Endothelial cell of umbilical vein (primary cell): ENCODE measurements around the gene MVB12B. TPM values are rescaled to one million over a fixed set of nuclear protein-coding genes. Genes with fewer than 3 reads are reported as not detected.

Source experiments
- BruUV-seq: library from RNA; stranded (reverse); fragments of 400-500 nt; replicated peaks from 2 replicates; lab custom pipeline; 2021; lab: Mats Ljungman, UMichigan
- CTCF ChIA-PET: fragments of 300-600, 350-600 bp; sonication (Branson Sonifier 250); formaldehyde crosslinking; loops from one replicate; lab custom pipeline; 2021; ENCODE audit warnings: antibody characterized with exemption, inconsistent platforms; lab: Charles Lee
- POLR2A ChIA-PET: fragments of 300-600, 350-600 bp; sonication (Branson Sonifier 250); formaldehyde crosslinking; loops from one replicate; lab custom pipeline; 2021; ENCODE audit warnings: antibody characterized with exemption, inconsistent platforms; lab: Charles Lee
- DNase-seq: peaks from one replicate; pipeline ENCODE4 v3.0.0-alpha.2; 2011; ENCODE audit warnings: low read depth, low spot score
- FAIRE-seq: peaks from 2 replicates; lab custom pipeline; 2011; peaks lifted over from hg19 to GRCh38; lab: Jason Lieb, UNC
- H2AFZ ChIP-seq: 2 replicates; pipeline ENCODE4 v1.6.0; 2012; ENCODE audit warnings: low read depth, low read length, control low read depth, inconsistent platforms
- H3K27ac ChIP-seq: 2 replicates; pipeline ENCODE4 v1.5.1; 2011; ENCODE audit warnings: low read depth, mild to moderate bottlenecking, control low read depth, low read length, moderate library complexity; ENCODE audit not compliant: insufficient read depth
- H3K27me3 ChIP-seq, 2 experiments: 2 replicates each; pipeline versions ENCODE4 v1.6.0 to v1.6.1; 2011; ENCODE audit warnings: low read length in 2 of 2, mixed read lengths in 1 of 2; ENCODE audit not compliant: control insufficient read depth in 2 of 2, insufficient read depth in 2 of 2
- H3K36me3 ChIP-seq, 2 experiments: 2 replicates in 1 of 2; 3 replicates in 1 of 2; pipeline ENCODE4 v1.5.1; 2011; ENCODE audit warnings: low read length in 2 of 2, mild to moderate bottlenecking in 1 of 2, moderate library complexity in 1 of 2; ENCODE audit not compliant: control insufficient read depth in 2 of 2, insufficient read depth in 2 of 2; ENCODE audit errors: extremely low read depth in 1 of 2
- H3K4me1 ChIP-seq: 3 replicates; pipeline ENCODE4 v1.5.1; 2011; ENCODE audit warnings: mild to moderate bottlenecking, low read length; ENCODE audit not compliant: control insufficient read depth, insufficient read depth; ENCODE audit errors: extremely low read depth
- H3K4me2 ChIP-seq: 2 replicates; pipeline ENCODE4 v1.6.1; 2011; ENCODE audit warnings: low read length, control low read depth, mixed read lengths; ENCODE audit not compliant: insufficient read depth
- H3K4me3 ChIP-seq, 3 experiments: fragments of 200-600 bp in 1 of 3; sonication (generic), shearing (Covaris generic) in 1 of 3; replicated peaks in 1 of 3; 2 replicates each; pipeline ENCODE4 v1.5.1; 2011 to 2016; ENCODE audit warnings: control low read depth in 3 of 3, low read length in 3 of 3, mild to moderate bottlenecking in 2 of 3, inconsistent platforms in 1 of 3, low read depth in 1 of 3, moderate library complexity in 1 of 3; ENCODE audit not compliant: insufficient read depth in 1 of 3
- H3K79me2 ChIP-seq: 2 replicates; pipeline ENCODE4 v1.6.0; 2012; ENCODE audit warnings: low read length, inconsistent platforms; ENCODE audit not compliant: control insufficient read depth, insufficient read depth
- H3K9ac ChIP-seq: replicated peaks from 2 replicates; pipeline ENCODE3; 2011; ENCODE audit warnings: low read length, control low read depth; ENCODE audit not compliant: insufficient read depth; ENCODE audit errors: extremely low read depth
- H3K9me1 ChIP-seq: replicated peaks from 3 replicates; pipeline ENCODE4 v1.6.0; 2011; ENCODE audit warnings: mild to moderate bottlenecking, low read length; ENCODE audit not compliant: control insufficient read depth, insufficient read depth; ENCODE audit errors: extremely low read depth
- H3K9me3 ChIP-seq: replicated peaks from 2 replicates; pipeline ENCODE4 v1.5.1; 2012; ENCODE audit warnings: low read length, inconsistent platforms; ENCODE audit not compliant: control insufficient read depth, insufficient read depth
- H4K20me1 ChIP-seq: replicated peaks from 2 replicates; pipeline ENCODE3; 2011; ENCODE audit warnings: mild to moderate bottlenecking, low read length; ENCODE audit not compliant: control insufficient read depth, insufficient read depth; ENCODE audit errors: extremely low read depth
- EZH2 ChIP-seq: IDR thresholded peaks from 2 replicates; pipeline ENCODE4 v1.6.1; 2012; ENCODE audit warnings: borderline replicate concordance, low read depth, mild to moderate bottlenecking, moderate library complexity, low read length, inconsistent platforms; ENCODE audit not compliant: severe bottlenecking
- FOS ChIP-seq: IDR thresholded peaks from 2 replicates; pipeline ENCODE4 v1.6.1; 2011; ENCODE audit warnings: mild to moderate bottlenecking, low read length, moderate library complexity, borderline replicate concordance; ENCODE audit not compliant: insufficient read depth
- GATA2 ChIP-seq: IDR thresholded peaks from 2 replicates; pipeline ENCODE4 v1.7.0; 2011; ENCODE audit warnings: low read depth, mild to moderate bottlenecking, moderate library complexity, mixed read lengths, low read length; ENCODE audit not compliant: insufficient read length, insufficient read depth
- JUN ChIP-seq: IDR thresholded peaks from 2 replicates; pipeline ENCODE4 v1.6.1; 2011; ENCODE audit warnings: borderline replicate concordance, low read depth; ENCODE audit not compliant: insufficient read length, insufficient read depth
- MYC ChIP-seq: IDR thresholded peaks from one replicate; pipeline ENCODE4 v1.6.1; 2011; ENCODE audit warnings: mild to moderate bottlenecking, low read depth, low read length
- POLR2A ChIP-seq: IDR thresholded peaks from 2 replicates; pipeline ENCODE4 v1.6.1; 2012; ENCODE audit warnings: low read depth, mild to moderate bottlenecking, control low read depth, low read length
- POLR2AphosphoS5 ChIP-seq: IDR thresholded peaks from 2 replicates; pipeline ENCODE4 v1.6.1; 2012; ENCODE audit warnings: low read depth, mild to moderate bottlenecking, control low read depth, low read length, moderate library complexity; ENCODE audit not compliant: insufficient read depth
- dilution Hi-C: fragments of 300-500 bp; cut with MboI; formaldehyde crosslinking; loops from one replicate; pipeline ENCODE4 v1.15.0; 2019; ENCODE audit warnings: low sequenced_read_pairs; ENCODE audit not compliant: extremely low pct_ligation_motif_present
- intact Hi-C: fragments of 100-400 bp; cut with micrococcal nuclease; formaldehyde crosslinking; loops from one replicate; pipeline ENCODE4 v1.10.0; 2022
- polyA plus RNA-seq, 4 experiments: library from polyadenylated mRNA; depleted of rRNA in 3 of 4; stranded (reverse) in 3 of 4; unstranded in 1 of 4; fragments of >200 nt; gene quantifications; 2 replicates each; pipeline versions ENCODE4 v1.2.1 to v1.2.3, GENCODE V29; 2011 to 2012; ENCODE audit warnings: missing spikeins in 1 of 4
- total RNA-seq: library from RNA; stranded (reverse); gene quantifications from 2 replicates; pipeline ENCODE4 v1.2.3, GENCODE V29; 2021
- TF ChIP-seq, protein P1 (sequence below): IDR thresholded peaks from 2 replicates; pipeline ENCODE4 v1.6.1; 2011; ENCODE audit not compliant: insufficient read depth, insufficient read length
- TF ChIP-seq, protein P2 (sequence below), 2 donors: IDR thresholded peaks; 1 replicate in 1 of 2; 2 replicates in 1 of 2; pipeline ENCODE4 v1.5.1; 2011; ENCODE audit warnings: low read length in 2 of 2, mild to moderate bottlenecking in 2 of 2, moderate library complexity in 2 of 2, control low read depth in 1 of 2, inconsistent platforms in 1 of 2, low read depth in 1 of 2; ENCODE audit not compliant: insufficient read depth in 1 of 2; ENCODE audit errors: extremely low read depth in 1 of 2

MVB12B gene
- total and polyA plus RNA-seq, 2 donors (not counting 3 experiments of a cell fraction or from before 2014, with no cell fraction given): 6.6 to 17.3 TPM

DNA sequence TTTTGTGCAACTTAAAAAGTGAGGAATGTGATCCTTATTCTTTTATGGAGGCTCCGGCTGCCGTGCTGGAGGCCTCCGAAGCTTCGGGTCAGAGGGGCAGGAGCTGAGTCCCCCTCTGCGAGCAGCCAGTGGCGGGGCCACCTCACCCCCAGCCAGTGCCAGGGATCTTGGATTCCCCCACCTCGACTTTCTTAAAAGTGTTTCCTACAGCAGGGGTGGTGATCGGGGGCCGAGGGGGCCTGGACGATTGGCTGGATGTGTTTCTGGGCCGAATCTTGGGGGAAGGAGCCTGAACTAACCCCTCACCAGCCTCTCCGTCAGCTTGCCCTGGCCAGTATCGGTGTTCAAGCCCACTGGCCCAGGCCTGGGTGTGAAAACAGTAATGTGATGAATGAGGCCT is 194.9 kb downstream of the MVB12B start:
- peaks cover 34 to 36% of the 10 kb centered on the region in 2 experiments for H3K27me3 ChIP-seq
- FAIRE-seq: no peak
- H3K9me3 ChIP-seq: no peaks in the 10 kb centered on the region
- ChIA-PET CTCF (interaction anchor here (1.3 to 2.2 kb wide), 2 partner anchors 10 to 21 kb away, joined by 5 read pairs; no protein-coding TSS in a partner anchor), POLR2A (no interaction called here)
- peaks cover 5% of the 10 kb centered on the region for H3K4me1 ChIP-seq
- no peaks in the 10 kb centered on the region for H3K9me1 ChIP-seq
- no peaks in the 10 kb centered on the region for H4K20me1 ChIP-seq
- dilution Hi-C loops: no loop called here
- no peaks in the 10 kb centered on the region for H3K79me2 ChIP-seq
- no peak overlapping the region for H3K4me2 ChIP-seq
- intact Hi-C loops: no loop called here
- no peak overlapping the region for H3K27ac ChIP-seq
- TF ChIP-seq MYC (no peak), GATA2 (no peak), JUN (no peak), EZH2 (no peak), POLR2AphosphoS5 (no peak), POLR2A (no peak), FOS (no peak)
- TF ChIP-seq, protein P1, sequence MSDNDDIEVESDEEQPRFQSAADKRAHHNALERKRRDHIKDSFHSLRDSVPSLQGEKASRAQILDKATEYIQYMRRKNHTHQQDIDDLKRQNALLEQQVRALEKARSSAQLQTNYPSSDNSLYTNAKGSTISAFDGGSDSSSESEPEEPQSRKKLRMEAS: no peak
- TF ChIP-seq, protein P2, sequence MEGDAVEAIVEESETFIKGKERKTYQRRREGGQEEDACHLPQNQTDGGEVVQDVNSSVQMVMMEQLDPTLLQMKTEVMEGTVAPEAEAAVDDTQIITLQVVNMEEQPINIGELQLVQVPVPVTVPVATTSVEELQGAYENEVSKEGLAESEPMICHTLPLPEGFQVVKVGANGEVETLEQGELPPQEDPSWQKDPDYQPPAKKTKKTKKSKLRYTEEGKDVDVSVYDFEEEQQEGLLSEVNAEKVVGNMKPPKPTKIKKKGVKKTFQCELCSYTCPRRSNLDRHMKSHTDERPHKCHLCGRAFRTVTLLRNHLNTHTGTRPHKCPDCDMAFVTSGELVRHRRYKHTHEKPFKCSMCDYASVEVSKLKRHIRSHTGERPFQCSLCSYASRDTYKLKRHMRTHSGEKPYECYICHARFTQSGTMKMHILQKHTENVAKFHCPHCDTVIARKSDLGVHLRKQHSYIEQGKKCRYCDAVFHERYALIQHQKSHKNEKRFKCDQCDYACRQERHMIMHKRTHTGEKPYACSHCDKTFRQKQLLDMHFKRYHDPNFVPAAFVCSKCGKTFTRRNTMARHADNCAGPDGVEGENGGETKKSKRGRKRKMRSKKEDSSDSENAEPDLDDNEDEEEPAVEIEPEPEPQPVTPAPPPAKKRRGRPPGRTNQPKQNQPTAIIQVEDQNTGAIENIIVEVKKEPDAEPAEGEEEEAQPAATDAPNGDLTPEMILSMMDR (IDR thresholded peaks at IDR 0.05; ENCODE audit: extremely low read depth in 1 of 2, insufficient read depth in 1 of 2, low read depth in 1 of 2, low read length in 2 of 2): no peak
- BruUV-seq: no TSS peak
- no peak overlapping the region for H3K4me3 ChIP-seq
- H2AFZ ChIP-seq: no peak overlapping the region
- no peak for DNase-seq
- H3K36me3 ChIP-seq: no peaks in the 10 kb centered on the region
- no peak overlapping the region for H3K9ac ChIP-seq
